ENCODE results near the gene APLNR.

The APLNR gene

GRCh38 chr11:57241353-57241972 is 4.4 kb upstream of the APLNR start:
- H3K4me3 ChIP-seq (ENCODE audit: low read depth, low read length) = no peak overlapping the region
- no peak for TF ChIP-seq CTCF (IDR thresholded peaks at IDR 0.05; ENCODE audit: low read depth, low read length)
- no peak for DNase-seq (ENCODE audit: low read depth, low spot score)
- in situ Hi-C loops (cut with HindIII; ENCODE audit: low sequenced_read_pairs) = no loop called here

GRCh38 chr11:57240757-57241156 is 3.7 kb upstream of the APLNR start:
- H3K4me3 ChIP-seq (ENCODE audit: low read depth, low read length) = no peak overlapping the region
- in situ Hi-C loops (cut with HindIII; ENCODE audit: low sequenced_read_pairs) = no loop called here
- no peak for DNase-seq (ENCODE audit: low read depth, low spot score)
- no peak for TF ChIP-seq CTCF (IDR thresholded peaks at IDR 0.05; ENCODE audit: low read depth, low read length)

GRCh38 chr11:57240007-57240406 is 3.0 kb upstream of the APLNR start:
- in situ Hi-C loops (cut with HindIII; ENCODE audit: low sequenced_read_pairs) = no loop called here
- TF ChIP-seq CTCF (IDR thresholded peaks at IDR 0.05; ENCODE audit: low read depth, low read length) = no peak
- H3K4me3 ChIP-seq (ENCODE audit: low read depth, low read length) = no peak overlapping the region
- no peak for DNase-seq (ENCODE audit: low read depth, low spot score)

- DNase-seq (ENCODE audit: low read depth, low spot score) = no peak
- TF ChIP-seq CTCF (IDR thresholded peaks at IDR 0.05; ENCODE audit: low read depth, low read length) = no peak
- in situ Hi-C loops (cut with HindIII; ENCODE audit: low sequenced_read_pairs) = no loop called here
- H3K4me3 ChIP-seq (ENCODE audit: low read depth, low read length) = no peak overlapping the region
Observed at GRCh38 chr11:57239348-57239747, 2.3 kb upstream of the APLNR start.

GRCh38 chr11:57235761-57236703 is 1.0 kb downstream of the APLNR start:
- in situ Hi-C loops (cut with HindIII; ENCODE audit: low sequenced_read_pairs) = no loop called here
- TF ChIP-seq CTCF (IDR thresholded peaks at IDR 0.05; ENCODE audit: low read depth, low read length) = no peak
- H3K4me3 ChIP-seq (ENCODE audit: low read depth, low read length) = no peak overlapping the region
- DNase-seq (ENCODE audit: low read depth, low spot score) = no peak

- no peak for TF ChIP-seq CTCF (IDR thresholded peaks at IDR 0.05; ENCODE audit: low read depth, low read length)
- no peak overlapping the region for H3K4me3 ChIP-seq (ENCODE audit: low read depth, low read length)
- in situ Hi-C loops (cut with HindIII; ENCODE audit: low sequenced_read_pairs) = no loop called here
- DNase-seq (ENCODE audit: low read depth, low spot score) = no peak
Observed at GRCh38 chr11:57233702-57234101, 3.3 kb downstream of the APLNR start.

All from astrocyte of the spinal cord (primary cell).